H1 (cell line): ENCODE data around the gene HSD17B4. TPM values are rescaled to one million over a fixed set of nuclear protein-coding genes. Genes with fewer than 3 reads are reported as not detected.

Experiments
- CTCF ChIA-PET: fragments of 300-600 bp; sonication (Branson Sonifier 250); formaldehyde crosslinking; loops from one replicate; lab custom pipeline; 2021; ENCODE audit not compliant: partially characterized antibody; lab: Charles Lee
- POLR2A ChIA-PET: fragments of 300-600 bp; sonication (Branson Sonifier 250); formaldehyde crosslinking; loops from one replicate; lab custom pipeline; 2021; ENCODE audit warnings: inconsistent platforms; ENCODE audit not compliant: partially characterized antibody; lab: Charles Lee
- DNase-seq, 2 experiments: peaks; one replicate each; pipeline versions ENCODE4 v3.0.0 to v3.0.0-alpha.2; 2010 to 2022; ENCODE audit warnings: low spot score in 2 of 2, low read depth in 1 of 2, mixed read lengths in 1 of 2
- FAIRE-seq: peaks from 2 replicates; lab custom pipeline; 2011; peaks lifted over from hg19 to GRCh38; lab: Jason Lieb, UNC
- H2AFZ ChIP-seq: 2 replicates; pipeline ENCODE4 v1.8.1; 2012; ENCODE audit warnings: low read length, inconsistent platforms
- H2AK5ac ChIP-seq: 2 replicates; pipeline ENCODE4 v1.6.1; 2013; ENCODE audit warnings: low read depth, low read length
- H2BK120ac ChIP-seq: replicated peaks from 2 replicates; pipeline ENCODE3; 2013; ENCODE audit warnings: low read depth, low read length, inconsistent platforms
- H2BK12ac ChIP-seq: 2 replicates; pipeline ENCODE4 v1.6.1; 2013; ENCODE audit warnings: low read depth, low read length
- H2BK15ac ChIP-seq: 2 replicates; pipeline ENCODE4 v1.6.1; 2013; ENCODE audit warnings: low read length
- H2BK20ac ChIP-seq: 2 replicates; pipeline ENCODE4 v1.6.1; 2013; ENCODE audit warnings: low read length
- H2BK5ac ChIP-seq: 2 replicates; pipeline ENCODE4 v1.6.1; 2013; ENCODE audit warnings: low read depth, low read length
- H3K14ac ChIP-seq: 2 replicates; pipeline ENCODE4 v1.6.1; 2013; ENCODE audit warnings: inconsistent platforms; ENCODE audit not compliant: insufficient read length
- H3K18ac ChIP-seq: 2 replicates; pipeline ENCODE4 v1.6.1; 2013; ENCODE audit warnings: low read length; ENCODE audit errors: extremely low read depth
- H3K23ac ChIP-seq: 2 replicates; pipeline ENCODE4 v1.6.1; 2013; ENCODE audit warnings: inconsistent platforms; ENCODE audit not compliant: insufficient read length
- H3K23me2 ChIP-seq: 2 replicates; pipeline ENCODE4 v1.6.1; 2013; ENCODE audit warnings: low read depth, low read length
- H3K27ac ChIP-seq: 2 replicates; pipeline ENCODE4 v1.6.1; 2011; ENCODE audit warnings: low read depth, low read length, inconsistent platforms
- H3K27me3 ChIP-seq, 4 experiments: replicated peaks in 1 of 4; 1 replicate in 1 of 4; 2 replicates in 3 of 4; pipeline versions ENCODE4 v1.6.1 to v1.8.1; 2011 to 2013; ENCODE audit warnings: low read length in 3 of 4, mild to moderate bottlenecking in 3 of 4, inconsistent platforms in 2 of 4, mixed read lengths in 2 of 4, moderate library complexity in 1 of 4; ENCODE audit not compliant: control insufficient read depth in 3 of 4, insufficient read depth in 3 of 4; ENCODE audit errors: extremely low read depth in 1 of 4
- H3K36me3 ChIP-seq, 4 experiments: 2 replicates each; pipeline versions ENCODE4 v1.6.1 to v1.8.1; 2011 to 2013; ENCODE audit warnings: mild to moderate bottlenecking in 4 of 4, low read length in 3 of 4, moderate library complexity in 2 of 4, control low read depth in 1 of 4, inconsistent platforms in 1 of 4; ENCODE audit not compliant: insufficient read depth in 4 of 4, control insufficient read depth in 2 of 4
- H3K4ac ChIP-seq: replicated peaks from 2 replicates; pipeline ENCODE3; 2013; ENCODE audit warnings: low read length, low read depth, mixed read lengths, inconsistent platforms; ENCODE audit not compliant: insufficient read length
- H3K4me1 ChIP-seq, 4 experiments: replicated peaks in 1 of 4; 1 replicate in 1 of 4; 2 replicates in 3 of 4; pipeline versions ENCODE4 v1.6.1 to v1.8.1; 2011 to 2013; ENCODE audit warnings: low read length in 3 of 4, inconsistent platforms in 2 of 4, mixed read lengths in 1 of 4; ENCODE audit not compliant: insufficient read depth in 4 of 4, control insufficient read depth in 3 of 4
- H3K4me2 ChIP-seq, 2 experiments: 2 replicates each; pipeline versions ENCODE4 v1.6.1 to v1.8.1; 2011 to 2013; ENCODE audit warnings: low read depth in 2 of 2, low read length in 2 of 2, control low read depth in 1 of 2, inconsistent platforms in 1 of 2, mild to moderate bottlenecking in 1 of 2; ENCODE audit not compliant: insufficient read depth in 1 of 2
- H3K4me3 ChIP-seq, 4 experiments: fragments of 200-600, 300-600 bp in 1 of 4; sonication (generic), shearing (Covaris generic), sonication (Bioruptor Twin) in 1 of 4; 2 replicates each; pipeline versions ENCODE4 v1.5.1 to v1.8.1; 2011 to 2016; ENCODE audit warnings: low read length in 4 of 4, low read depth in 3 of 4, control low read depth in 2 of 4, inconsistent platforms in 2 of 4, mild to moderate bottlenecking in 2 of 4, mixed read lengths in 1 of 4, moderate library complexity in 1 of 4; ENCODE audit not compliant: insufficient read depth in 2 of 4; ENCODE audit errors: extremely low read depth in 1 of 4
- H3K56ac ChIP-seq: replicated peaks from 2 replicates; pipeline ENCODE3; 2013; ENCODE audit warnings: low read depth, mild to moderate bottlenecking, mixed read lengths, low read length, inconsistent platforms; ENCODE audit not compliant: insufficient read length
- H3K79me1 ChIP-seq: 2 replicates; pipeline ENCODE4 v1.6.1; 2013; ENCODE audit warnings: low read depth, low read length, control low read depth
- H3K79me2 ChIP-seq, 2 experiments: 2 replicates each; pipeline versions ENCODE4 v1.6.1 to v1.8.1; 2012 to 2013; ENCODE audit warnings: low read length in 2 of 2, mild to moderate bottlenecking in 2 of 2, inconsistent platforms in 1 of 2; ENCODE audit not compliant: insufficient read depth in 2 of 2, control insufficient read depth in 1 of 2
- H3K9ac ChIP-seq, 4 experiments: replicated peaks in 1 of 4; 1 replicate in 1 of 4; 2 replicates in 3 of 4; pipeline versions ENCODE4 v1.6.1 to v1.8.1; 2011 to 2013; ENCODE audit warnings: low read depth in 3 of 4, low read length in 3 of 4, control low read depth in 2 of 4, mild to moderate bottlenecking in 2 of 4, moderate library complexity in 2 of 4, inconsistent platforms in 1 of 4; ENCODE audit errors: extremely low read depth in 1 of 4
- H3K9me3 ChIP-seq, 2 experiments: 2 replicates each; pipeline versions ENCODE4 v1.6.1 to v1.8.1; 2012 to 2013; ENCODE audit warnings: mild to moderate bottlenecking in 2 of 2, moderate library complexity in 2 of 2, control low read depth in 1 of 2, inconsistent platforms in 1 of 2, low read depth in 1 of 2, low read length in 1 of 2, mixed read lengths in 1 of 2; ENCODE audit not compliant: insufficient read depth in 2 of 2
- H4K20me1 ChIP-seq, 2 experiments: replicated peaks in 1 of 2; 2 replicates each; pipeline versions ENCODE3 to v1.8.1; 2011 to 2013; ENCODE audit warnings: inconsistent platforms in 2 of 2, low read length in 2 of 2, mild to moderate bottlenecking in 1 of 2; ENCODE audit not compliant: insufficient read depth in 2 of 2, control insufficient read depth in 1 of 2
- H4K5ac ChIP-seq: 2 replicates; pipeline ENCODE4 v1.6.1; 2013; ENCODE audit warnings: low read length, low read depth, mixed read lengths, inconsistent platforms; ENCODE audit not compliant: insufficient read length
- H4K8ac ChIP-seq: 2 replicates; pipeline ENCODE4 v1.8.0; 2013; ENCODE audit warnings: mild to moderate bottlenecking, moderate library complexity, low read length, inconsistent platforms; ENCODE audit not compliant: insufficient read depth; ENCODE audit errors: extremely low read depth
- H4K91ac ChIP-seq: replicated peaks from 2 replicates; pipeline ENCODE3; 2013; ENCODE audit warnings: low read length, mixed read lengths, inconsistent platforms; ENCODE audit not compliant: insufficient read length
- EP300 ChIP-seq, 2 experiments: IDR thresholded peaks; 1 replicate in 1 of 2; 2 replicates in 1 of 2; pipeline ENCODE4 v1.6.1; 2011 to 2012; ENCODE audit warnings: low read depth in 2 of 2, low read length in 2 of 2, mild to moderate bottlenecking in 2 of 2, borderline replicate concordance in 1 of 2, inconsistent platforms in 1 of 2, moderate library complexity in 1 of 2
- WGBS, 2 experiments: shearing (Covaris generic) in 1 of 2; methylation state at CpG; one replicate each; pipeline versions ENCODE4 v1.1.6 to v1.1.7; 2013 to 2015; ENCODE audit warnings: low lambda C conversion rate in 2 of 2, mixed read lengths in 2 of 2, inconsistent platforms in 1 of 2, low coverage in 1 of 2, missing lambda C conversion rate in 1 of 2; ENCODE audit not compliant: insufficient replicate concordance in 2 of 2, insufficient coverage in 1 of 2, insufficient read length in 1 of 2; ENCODE audit errors: extremely low coverage in 1 of 2, missing lambda C conversion rate in 1 of 2; 5-methylcytosine and 5-hydroxymethylcytosine counted together
- polyA plus RNA-seq, 7 experiments: library from polyadenylated mRNA; depleted of rRNA in 3 of 7; stranded (reverse) in 5 of 7; unstranded in 2 of 7; fragments of >200 nt in 5 of 7; fragments of 200-250 nt in 2 of 7; gene quantifications; 1 replicate in 5 of 7; 2 replicates in 1 of 7; 4 replicates in 1 of 7; pipeline versions ENCODE4 v1.2.1 to v1.2.3, GENCODE V29; 2011 to 2013; ENCODE audit warnings: missing spikeins in 2 of 7, mixed read lengths in 2 of 7
- total RNA-seq: library from RNA; stranded (reverse); fragmentation: NEBNext Ultra II Directional; extraction: Animal tissue kit (Norgen Biotek cat#: 25700); gene quantifications from 2 replicates; pipeline ENCODE4 v1.2.1, GENCODE V29; 2021

The HSD17B4 gene
- total and polyA plus RNA-seq, 2 of the 8 experiments (the other 6 are each of a cell fraction or from before 2014, with no cell fraction given) = 305 to 369 TPM

DNA sequence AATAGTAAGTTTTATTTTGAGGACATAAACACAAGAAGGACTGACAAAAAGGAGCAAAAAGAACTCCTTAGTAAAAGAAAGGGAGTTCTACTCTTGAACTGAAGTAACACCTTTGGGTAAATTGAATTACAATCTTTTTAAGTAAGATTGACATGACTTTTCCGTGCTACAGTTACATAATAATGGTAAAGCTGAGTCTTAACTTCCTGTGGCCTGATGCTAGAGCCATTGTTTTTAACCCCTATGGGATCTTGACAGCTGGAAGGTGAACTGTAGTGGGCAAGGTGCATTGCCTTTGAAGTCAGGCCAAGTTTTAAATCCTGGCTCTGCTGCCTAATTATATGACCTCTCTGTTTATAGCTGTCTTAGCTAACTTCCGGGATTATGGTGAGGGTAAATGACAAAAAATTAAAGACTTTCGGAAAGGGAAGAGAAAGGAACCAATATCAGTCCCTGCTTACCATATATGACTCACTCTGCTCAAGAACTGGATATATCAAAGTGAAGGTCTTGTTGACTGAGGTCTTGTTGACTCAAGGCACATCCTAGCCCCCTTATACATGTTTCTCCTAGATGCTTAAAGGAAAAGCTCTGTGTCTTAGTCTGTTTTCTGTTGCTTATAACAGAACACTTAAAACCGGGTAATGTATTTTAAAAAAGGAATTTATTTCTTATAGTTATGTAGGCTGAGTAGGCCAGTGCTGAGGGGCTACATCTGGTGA is 6.8 kb downstream of the HSD17B4 start:
- H2BK120ac ChIP-seq = peak overlapping the region; percentile 90
- H3K79me1 ChIP-seq = peaks cover 6% of the 10 kb centered on the region; the same call in 1 of the 2 replicates
- H3K56ac ChIP-seq = no peak overlapping the region
- H3K23me2 ChIP-seq = no peaks in the 10 kb centered on the region
- H3K4me1 ChIP-seq = peaks cover 0 to 13% (median 9%) of the 10 kb centered on the region in 4 experiments; a peak in 5 of 7 replicates
- no peak overlapping the region for H2AFZ ChIP-seq
- no peaks in the 10 kb centered on the region for H4K20me1 ChIP-seq
- peak overlapping the region in 1 of 4 experiments; percentile 19; a peak in 2 of 8 replicates for H3K4me3 ChIP-seq
- H3K18ac ChIP-seq = peak overlapping the region; percentile 75; the same call in 1 of the 2 replicates
- H4K8ac ChIP-seq = no peak overlapping the region
- FAIRE-seq (peak; percentile 91), DNase-seq (no peak)
- ChIA-PET POLR2A (interaction anchor here (0.9 kb wide), 1 partner anchor 53 kb away, joined by 3 read pairs; no protein-coding TSS in a partner anchor), CTCF (interaction anchor here (0.7 to 1.6 kb wide), 6 partner anchors 12 to 471 kb away, joined by 3 to 4 read pairs (median 3); no protein-coding TSS in a partner anchor)
- no peak overlapping the region for H3K27ac ChIP-seq
- H2BK5ac ChIP-seq = peak overlapping the region; percentile 66; the same call in 1 of the 2 replicates
- peak overlapping the region; percentile 38 for H4K5ac ChIP-seq
- peaks cover 4 to 77% of the 10 kb centered on the region in 2 experiments; a peak in 2 of 4 replicates for H3K79me2 ChIP-seq
- no peak overlapping the region for H3K4ac ChIP-seq
- H3K9me3 ChIP-seq = no peaks in the 10 kb centered on the region
- peak overlapping the region; percentile 17 to 36; a peak in 3 of 4 replicates for H3K4me2 ChIP-seq
- peak overlapping the region; percentile 98 for H4K91ac ChIP-seq
- H2BK12ac ChIP-seq = no peak overlapping the region
- H2AK5ac ChIP-seq = no peak overlapping the region; the same call in 1 of the 2 replicates
- H3K9ac ChIP-seq = no peak overlapping the region
- no peaks in the 10 kb centered on the region for H3K27me3 ChIP-seq
- H2BK15ac ChIP-seq = no peak overlapping the region
- peaks cover 0 to 11% (median 0%) of the 10 kb centered on the region in 4 experiments; a peak in 2 of 8 replicates for H3K36me3 ChIP-seq
- H2BK20ac ChIP-seq = peak overlapping the region; percentile 67; the same call in 1 of the 2 replicates
- no peak overlapping the region for H3K23ac ChIP-seq
- H3K14ac ChIP-seq = no peak overlapping the region
- 32% methylated on average over 4 of the region's 4 CpGs; no CpG with 5 or more reads in 1 of the 2 experiments for WGBS, 2 experiments
- peak in 1 of 2 experiments; percentile 68; a peak in 1 of 3 replicates for TF ChIP-seq EP300 (IDR thresholded peaks at IDR 0.05; ENCODE audit: borderline replicate concordance in 1 of 2, low read depth in 2 of 2, low read length in 2 of 2)
